HG02623 (cell line): Measurements from ENCODE around the gene FRMD4A.
"Not testable (repeated sequence)": the region's sequence is repeated elsewhere in the genome, so short reads cannot be mapped to it uniquely, and the experiment has no call there.

Source experiments
- ATAC-seq: cut with Tn5 transposase; IDR thresholded peaks from one replicate; pipeline ENCODE4 v1.9.1; 2021; ENCODE audit warnings: moderate library complexity; ENCODE audit not compliant: unreplicated experiment

The FRMD4A gene

DNA sequence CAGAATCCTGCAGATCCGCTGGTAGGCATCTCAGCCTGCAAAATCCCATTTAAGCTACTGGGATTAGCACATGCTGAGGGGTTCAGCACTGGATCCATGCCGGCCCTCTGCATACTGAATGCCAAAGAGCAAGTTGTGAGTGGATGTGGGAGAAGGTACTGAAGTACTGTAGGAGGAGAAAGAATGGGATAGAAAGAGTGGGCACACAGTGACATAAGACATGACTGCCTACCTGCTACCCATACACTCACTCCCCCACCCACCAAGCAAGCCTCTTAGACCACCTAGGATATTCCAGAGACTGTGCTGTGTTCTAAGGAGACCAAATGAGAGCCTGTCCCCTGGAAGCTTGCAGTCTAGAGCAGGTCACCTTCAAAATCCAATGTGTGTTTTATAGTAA, 215.9 kb downstream of the FRMD4A start:
- no peak for ATAC-seq

DNA sequence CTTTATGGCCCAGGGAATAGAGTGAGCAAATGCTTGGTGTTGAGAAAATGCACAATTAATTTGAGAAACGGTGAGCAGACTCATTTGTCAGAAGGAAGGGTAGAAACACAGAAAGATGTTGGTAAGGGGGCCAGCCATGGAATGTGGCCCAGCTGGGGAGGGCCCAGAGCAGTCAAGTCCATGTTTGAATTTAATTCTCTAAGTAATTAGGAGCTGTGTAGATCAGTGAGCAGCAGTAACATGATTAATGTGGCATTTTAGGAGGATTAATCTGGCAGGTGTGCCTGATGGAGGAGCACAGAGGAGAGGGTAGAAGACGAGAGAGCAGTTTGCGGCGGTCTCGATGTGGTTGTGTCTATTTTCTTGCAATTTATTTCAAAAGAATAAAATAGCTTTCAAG, 218.7 kb downstream of the FRMD4A start:
- ATAC-seq = no peak

DNA sequence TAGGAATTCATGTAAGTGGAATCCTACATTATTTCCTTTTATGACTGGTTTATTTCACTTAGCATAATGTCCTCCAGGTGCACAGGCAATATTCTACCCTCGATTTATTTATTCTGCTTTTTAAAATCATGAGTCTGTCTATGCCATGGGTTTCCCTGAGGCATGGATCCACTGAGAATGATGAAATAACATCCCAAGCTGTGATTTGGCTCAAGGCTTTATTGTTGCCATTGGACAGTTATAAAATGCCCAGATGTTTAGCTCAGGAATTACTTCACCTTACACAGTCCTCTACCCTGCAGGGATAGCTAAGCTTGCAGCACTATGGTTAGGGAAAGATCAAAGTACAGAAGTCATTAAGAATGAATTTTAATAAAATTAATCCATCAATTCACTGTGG, 219.5 kb downstream of the FRMD4A start:
- no peak for ATAC-seq

DNA sequence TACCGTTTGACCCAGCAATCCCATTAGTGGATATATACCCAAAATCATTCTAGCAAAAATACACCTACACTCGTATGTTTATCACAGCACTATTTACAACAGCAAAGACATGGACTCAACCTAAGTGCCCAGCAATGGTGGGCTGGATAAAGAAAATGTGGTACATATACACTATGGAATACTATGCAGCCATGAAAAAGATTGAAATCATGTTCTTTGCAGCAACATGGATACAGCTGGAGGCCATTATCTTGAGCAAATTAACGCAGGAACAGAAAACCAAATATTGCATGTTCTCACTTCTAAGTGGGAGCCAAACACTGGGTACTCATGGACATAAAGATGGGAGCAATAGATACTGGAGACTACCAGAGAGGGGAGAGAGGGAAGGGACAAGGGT, 223.9 kb downstream of the FRMD4A start:
- no peak for ATAC-seq

DNA sequence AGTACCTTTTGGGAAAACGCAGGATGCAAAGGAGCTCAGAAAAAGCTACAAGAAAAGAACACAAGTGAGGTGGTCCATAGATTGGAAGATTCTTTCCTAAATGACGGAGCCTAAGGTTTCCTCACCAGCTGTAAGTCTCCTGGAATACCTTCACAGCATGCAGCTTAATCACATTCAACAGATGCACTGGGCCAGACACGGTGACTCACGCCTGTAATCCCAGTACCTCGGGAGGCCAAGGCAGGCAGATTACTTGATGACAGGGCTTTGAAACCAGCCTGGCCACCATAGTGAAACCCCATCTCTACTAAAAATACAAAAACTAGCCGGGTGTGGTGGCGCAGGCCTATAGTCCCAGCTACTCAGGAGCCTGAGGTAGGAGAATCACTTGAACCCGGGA, 228.7 kb downstream of the FRMD4A start:
- no peak for ATAC-seq

DNA sequence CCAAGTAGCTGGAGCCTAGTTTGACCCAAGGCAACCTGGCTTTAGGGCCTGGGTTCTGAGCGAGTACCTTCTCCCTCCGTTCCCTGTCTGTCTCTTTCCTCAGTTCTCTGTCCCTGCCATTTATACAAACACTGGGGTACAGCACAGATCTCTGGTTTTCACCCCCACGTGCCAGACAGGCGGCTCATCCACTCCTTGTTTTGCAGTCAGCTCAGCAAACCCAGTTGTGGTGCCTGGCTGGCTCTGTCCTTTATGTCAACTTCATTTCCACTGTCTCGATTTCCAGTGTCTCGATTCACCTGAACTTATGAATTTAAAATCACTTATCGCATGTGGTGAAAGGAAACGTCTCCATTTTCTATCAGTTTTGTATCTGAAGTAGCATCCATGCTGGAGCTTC, 230.8 kb downstream of the FRMD4A start:
- no peak for ATAC-seq

DNA sequence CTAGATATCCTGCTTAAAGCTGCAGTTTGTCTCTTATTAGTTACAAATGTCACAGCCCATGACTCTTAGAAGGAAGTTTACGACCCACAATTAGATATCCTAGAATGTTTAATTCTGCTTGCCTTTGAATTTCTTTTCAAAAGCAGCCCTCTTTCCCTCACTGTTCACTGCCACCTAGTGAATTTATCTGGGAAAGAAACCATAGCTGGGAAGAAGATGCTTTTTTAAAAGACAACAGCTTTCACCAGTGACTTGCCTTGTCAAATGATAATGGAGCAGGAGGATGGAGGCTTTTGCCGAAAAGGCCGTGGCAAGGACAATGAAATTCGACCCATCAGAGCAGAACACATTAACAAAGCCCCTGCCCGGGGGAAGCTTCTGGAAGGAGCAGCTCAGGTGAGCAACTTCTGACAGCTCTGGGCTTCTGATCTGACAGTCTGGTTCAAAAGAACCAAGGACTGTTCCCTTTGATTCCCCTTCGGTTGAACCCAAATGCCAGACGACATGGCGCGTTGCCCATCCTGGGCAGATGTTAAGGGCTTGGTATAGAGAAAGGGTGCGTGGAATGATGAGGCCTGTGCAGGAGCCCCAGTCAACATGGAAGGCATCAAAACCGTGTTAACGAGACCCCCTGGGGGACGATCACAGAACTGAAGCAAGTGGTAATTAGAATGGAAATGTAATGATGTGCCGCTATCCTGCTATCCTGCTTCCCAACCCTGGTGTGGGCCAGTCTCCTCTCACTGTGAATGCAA, 236.8 kb downstream of the FRMD4A start:
- ATAC-seq = no peak

DNA sequence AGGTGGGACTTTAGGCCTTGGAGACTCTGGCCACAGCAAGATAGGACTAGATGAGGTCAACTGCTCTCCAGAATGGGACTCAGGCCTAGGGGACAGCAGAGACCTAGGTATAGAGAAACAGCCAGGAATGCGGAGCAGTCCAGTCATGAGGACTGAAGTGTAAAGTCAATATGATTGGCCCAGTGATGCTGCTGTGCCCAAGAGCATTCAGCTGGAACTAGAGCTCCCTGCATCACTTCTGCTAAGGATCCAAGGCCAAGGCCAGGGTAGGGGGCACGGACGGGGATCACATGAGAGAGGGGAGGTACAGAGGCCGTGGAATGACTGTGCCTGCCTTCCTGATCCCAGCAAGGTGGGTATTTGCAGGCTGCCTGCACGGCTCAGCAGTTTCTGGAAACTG, 237.9 kb downstream of the FRMD4A start:
- ATAC-seq = no peak

DNA sequence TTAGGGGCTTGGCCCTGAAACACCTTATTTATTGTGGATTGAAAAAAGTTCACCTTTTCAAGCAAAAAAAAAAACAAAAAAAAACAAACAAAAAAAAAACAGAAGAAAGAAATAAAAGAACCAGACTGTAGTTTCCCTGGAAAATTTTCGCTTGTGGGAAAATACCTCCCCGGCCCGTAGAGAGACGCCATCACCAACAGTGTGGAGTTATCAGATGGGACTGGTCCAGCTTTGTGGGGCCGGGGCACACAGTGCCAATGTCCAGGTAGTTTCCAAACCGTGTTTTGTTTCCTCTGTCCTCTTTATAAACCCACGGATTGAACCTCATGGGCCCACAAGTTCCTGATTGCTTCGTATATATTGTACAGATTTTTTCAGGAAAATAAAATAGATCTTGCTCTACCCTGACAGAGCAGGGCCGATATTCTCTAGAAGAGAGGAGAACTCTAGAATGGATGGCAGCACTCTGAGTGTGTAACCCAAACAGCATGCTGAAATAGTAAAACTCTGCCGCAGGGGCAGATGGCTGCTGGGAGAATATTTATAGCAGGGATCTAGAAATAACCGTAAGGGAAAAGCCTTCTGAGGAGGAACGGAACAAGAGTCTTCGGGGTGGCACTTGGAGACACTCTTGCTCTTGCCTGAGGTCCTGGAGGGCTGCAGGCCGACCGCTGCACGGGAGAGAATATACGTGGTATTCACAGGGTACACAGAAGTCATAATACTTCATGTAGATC, 241.0 kb downstream of the FRMD4A start:
- ATAC-seq = no peak

DNA sequence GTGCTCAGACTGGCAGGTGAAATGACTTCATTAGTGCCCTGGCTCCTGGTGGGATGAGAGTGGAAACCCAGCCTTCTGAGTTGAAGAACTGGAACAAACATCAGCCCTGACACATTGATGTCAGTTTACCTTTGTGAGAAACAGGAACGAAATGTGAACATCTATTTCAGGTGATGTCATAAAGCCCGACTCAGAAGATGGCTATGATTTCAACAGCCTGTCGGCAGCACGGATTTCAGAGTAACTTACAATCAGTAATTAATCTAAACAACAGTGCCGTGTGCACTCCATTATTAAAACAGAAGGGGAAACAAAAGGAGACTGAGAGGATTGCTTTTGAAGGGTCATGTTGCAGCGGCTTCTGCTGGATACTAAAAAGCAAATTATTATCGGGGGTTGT, 243.2 kb downstream of the FRMD4A start:
- ATAC-seq = no peak

DNA sequence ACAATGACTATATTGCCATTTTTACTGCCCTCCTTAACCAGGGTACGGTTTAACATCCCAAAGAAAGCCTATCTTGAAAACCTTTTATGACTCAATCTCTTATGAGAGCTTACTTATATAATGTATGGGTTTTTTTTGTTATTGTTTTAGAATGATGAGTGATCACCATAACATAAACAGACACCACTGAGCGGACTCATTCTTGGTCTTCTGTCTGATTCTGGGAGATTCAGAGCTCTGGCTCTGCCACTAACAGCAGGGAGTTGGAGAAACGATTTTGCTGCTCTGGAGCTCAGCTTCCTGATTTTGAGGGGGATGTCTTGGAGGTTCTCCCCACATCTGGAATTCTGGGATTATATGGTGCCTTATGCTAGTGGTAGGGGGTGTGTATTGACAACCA, 244.1 kb downstream of the FRMD4A start:
- ATAC-seq = no peak

DNA sequence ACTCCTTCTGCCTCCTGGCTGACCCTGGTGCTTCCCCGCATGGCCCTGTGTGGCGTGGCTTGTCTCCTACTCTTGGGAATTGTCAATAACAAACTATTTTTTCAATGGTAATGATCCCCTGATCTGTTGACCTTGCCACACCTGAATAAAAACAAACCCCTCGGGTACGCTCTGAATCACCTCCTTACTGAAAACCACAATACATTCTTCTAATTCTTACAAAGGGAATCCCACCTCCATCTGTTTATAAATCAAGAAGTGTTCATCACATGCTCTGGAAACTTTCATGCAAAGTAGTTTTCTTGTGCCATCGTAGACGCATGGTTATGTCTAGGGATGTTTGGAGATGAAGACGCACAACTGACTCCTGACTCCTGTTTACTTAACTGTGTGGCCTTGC, 245.8 kb downstream of the FRMD4A start:
- no peak for ATAC-seq

DNA sequence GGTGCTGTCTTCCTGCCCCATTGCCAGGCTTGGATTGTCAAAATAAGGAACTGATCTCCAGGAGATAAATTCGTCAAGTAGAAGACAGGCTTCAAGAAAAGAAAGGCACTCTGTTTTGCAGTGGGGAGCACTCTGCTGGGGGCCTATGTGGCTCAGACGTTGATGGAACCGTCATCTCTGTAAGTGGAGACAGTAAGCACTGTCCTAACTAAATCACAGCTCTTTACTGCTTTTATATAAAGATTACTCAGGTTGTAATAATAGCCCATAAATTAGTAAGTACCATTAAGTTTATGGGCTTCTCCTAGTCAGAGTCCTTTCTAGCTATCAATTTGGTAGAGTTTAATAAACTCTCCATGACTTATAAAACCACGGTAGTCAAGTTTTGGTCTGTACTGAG, 249.9 kb downstream of the FRMD4A start:
- no peak for ATAC-seq

DNA sequence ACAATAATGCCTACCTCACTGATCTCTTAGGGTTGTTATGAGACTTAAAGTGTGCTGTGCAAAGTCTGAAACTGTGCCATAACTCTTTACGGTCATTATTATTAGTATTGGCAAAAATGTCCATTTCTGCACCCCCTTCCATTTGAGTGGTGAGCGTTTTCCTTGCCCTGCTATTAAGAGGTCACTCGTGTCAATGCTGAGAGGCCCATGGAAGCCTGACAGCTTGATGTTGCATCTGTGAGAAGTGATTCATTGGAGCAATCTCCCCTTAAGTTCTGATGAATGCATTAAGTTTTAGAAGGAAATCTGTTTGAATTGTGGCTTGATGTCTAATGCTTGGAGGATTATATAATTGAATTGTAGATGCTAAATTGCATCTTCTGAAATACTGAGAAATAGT, 253.3 kb downstream of the FRMD4A start:
- no peak for ATAC-seq

DNA sequence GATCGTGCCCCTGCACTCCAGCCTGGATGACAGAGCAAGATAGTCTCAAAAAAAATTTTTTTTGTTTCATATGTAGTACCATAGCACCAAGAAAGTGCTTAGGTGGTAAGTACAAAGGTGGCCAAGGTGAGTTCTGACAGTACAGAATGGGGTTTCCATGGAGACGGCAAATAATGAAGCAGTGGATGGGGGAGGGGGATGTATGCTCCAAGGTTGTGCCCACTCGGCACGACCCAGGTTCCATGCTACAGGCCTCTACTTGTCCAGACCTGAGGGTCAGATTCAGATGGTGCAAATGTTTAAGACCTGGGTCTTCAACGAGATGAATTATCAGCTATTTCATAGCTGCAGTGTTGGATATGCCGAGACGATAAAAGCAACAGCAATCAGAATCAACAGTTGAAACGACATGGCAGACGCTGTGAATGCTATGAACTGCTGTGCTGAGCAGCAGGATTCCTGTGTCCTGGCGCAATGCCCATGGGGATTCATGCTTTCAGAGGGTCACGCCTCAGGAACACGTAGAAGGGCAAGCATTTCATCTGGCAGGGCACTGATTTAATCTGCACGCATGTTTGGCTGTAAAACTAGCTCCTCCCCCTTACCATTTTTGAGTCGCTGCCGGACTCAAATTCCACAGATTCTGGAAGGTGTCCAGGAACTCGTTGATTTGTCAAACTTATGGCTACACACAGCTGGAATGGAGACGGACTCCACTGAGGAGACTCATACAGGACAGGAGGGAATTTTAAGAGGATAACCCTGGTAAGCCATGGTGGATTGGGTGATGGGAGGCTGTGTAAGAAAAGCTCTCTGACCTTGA, 256.5 kb downstream of the FRMD4A start:
- ATAC-seq = no peak

DNA sequence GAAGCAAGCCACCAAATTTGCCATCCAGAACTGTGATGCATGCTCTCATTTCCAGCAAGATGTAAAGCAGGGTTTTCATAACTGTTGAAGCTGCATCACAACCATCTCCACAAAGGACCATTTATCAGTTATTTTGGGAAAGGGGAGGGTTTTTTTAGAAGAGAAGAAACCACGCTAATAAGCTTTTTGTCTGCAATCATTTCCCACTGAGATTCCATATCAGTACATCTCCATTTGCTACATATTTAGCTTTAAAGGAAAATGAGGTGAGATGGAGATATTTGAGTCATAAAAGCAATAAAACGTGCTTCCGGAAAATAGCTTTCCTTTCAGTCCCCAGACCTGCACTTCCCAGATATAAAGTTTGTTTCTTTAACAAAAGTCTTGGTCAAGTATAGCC, 258.2 kb downstream of the FRMD4A start:
- no peak for ATAC-seq

DNA sequence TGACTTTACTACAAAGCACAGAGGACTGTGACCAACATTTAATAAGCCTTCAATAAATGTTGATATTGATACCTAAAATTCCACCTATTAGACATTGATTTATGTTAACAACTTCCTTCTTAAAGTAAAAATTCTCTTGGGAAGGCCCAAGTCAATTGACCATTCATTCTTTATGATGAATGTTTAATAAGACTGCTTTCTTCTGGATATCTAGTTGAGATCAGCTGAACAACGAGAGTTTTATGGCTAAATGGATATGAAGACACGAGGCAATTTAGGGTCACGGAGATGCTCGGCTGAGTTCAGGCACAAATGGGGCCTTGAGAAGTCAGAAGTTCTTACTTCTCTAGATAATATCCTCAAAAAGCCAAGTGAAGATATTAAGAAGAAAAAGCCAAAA, 258.8 kb downstream of the FRMD4A start:
- no peak for ATAC-seq

DNA sequence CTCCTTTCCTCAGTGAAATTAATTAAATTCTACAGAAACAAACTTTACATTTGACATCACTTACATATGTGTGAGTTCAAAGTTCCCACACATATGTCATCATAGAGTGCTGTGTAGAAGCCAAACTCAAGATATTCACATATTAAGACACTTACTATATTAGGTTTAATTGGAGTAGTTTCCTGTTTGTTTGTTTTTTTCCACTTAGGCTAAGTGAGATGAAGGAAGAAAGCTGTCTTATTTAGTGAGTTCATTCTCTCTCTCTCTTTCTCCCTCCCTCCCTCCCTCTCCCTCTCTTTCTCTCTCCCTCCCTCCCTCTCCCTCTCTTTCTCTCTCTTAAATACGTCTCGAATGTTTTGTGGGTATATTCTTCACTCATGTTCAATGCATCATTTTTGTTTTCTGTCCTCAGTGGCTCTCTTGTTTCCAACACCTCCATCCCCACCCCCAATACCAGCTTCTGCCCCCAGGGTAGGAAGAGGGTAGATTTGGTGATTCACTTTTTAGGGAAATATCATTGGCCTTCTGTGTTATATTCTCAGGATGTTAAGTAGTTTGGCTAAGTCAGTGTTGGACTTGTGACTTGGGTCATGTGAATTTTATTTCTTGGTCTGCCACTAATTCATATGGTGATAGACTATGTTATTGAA, 262.0 kb downstream of the FRMD4A start:
- ATAC-seq = no peak

DNA sequence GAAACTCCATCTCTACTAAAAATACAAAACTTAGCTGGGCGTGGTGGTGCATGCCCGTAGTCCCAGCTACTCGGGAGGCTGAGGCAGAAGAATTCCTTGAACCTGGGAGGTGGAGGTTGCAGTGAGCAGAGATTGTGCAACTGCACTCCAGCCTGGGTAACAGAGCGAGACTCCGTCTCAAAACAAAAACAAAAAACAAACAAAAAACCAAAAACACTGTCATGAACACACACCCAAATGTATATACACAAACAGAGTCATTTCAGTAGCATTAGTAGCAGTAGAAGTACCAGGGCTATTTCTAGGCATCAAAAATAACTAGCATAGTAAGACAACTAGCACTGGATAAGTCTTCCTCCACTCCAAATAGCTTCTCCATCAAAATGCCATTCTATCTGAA, 263.1 kb downstream of the FRMD4A start:
- not testable (repeated sequence) for ATAC-seq

DNA sequence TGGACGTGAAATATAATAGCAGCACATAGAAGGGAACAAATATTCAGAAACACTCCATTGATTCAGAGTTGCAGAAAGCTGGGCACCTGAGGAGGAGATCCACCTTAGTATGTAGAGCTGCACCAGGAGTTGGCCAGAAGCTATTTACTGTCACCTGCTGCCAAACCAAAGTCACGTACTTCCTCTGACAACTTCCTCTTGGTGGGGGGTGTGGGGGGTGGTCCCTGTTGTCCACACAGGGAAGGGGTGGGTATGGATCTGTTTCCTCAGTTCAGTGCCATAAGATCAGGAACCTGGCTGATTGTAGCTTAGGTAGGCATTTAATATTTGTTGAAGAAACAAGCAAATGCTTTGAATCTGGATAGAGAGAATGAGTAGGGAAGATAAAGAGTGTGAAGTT, 264.6 kb downstream of the FRMD4A start:
- no peak for ATAC-seq

DNA sequence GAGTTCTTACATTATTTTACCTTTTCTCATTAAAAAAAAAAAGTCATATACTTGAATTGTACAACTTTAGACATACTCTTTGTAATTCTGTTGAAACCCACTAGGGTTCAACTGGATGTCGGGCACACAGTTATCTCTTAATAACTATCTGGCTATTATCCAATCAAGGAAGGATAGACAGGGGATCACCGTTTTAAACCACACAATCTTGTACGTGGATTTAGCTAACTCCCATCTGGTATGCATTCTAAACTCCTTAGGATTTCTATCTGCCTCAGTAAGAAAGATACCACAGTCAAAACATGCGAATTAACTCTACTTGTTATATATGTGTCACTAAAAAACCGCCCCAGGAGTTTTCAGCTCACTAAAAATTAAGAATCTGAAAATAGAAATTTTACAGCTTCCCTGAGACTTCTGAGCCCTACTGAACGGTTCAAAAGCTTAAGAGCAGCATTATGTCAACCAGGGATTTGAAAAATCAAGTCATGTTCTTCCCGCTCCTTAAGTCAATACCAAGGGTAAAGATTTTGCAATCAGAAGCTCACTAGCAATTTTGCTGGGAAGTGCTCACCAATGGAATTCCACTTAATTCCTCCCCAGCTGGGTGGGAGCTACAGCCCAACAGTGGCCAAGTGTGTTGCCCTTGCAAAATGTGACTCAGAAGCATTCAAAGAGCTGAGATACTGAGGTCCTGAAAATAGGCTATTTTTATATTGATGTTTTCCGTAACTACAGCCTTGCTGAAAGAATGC, 267.0 kb downstream of the FRMD4A start:
- no peak for ATAC-seq
